GM18861 (cell line): ENCODE measurements around the gene TMEM9B.
A peak's percentile ranks its signal among the peaks of the same experiment; 100 is the strongest.
"Not testable (repeated sequence)": the region's sequence is repeated elsewhere in the genome, so short reads cannot be mapped to it uniquely, and the experiment has no call there.

Experiments
- ATAC-seq: cut with Tn5 transposase; IDR thresholded peaks from one replicate; pipeline ENCODE4 v1.9.1; 2021; ENCODE audit not compliant: unreplicated experiment

The TMEM9B gene

DNA sequence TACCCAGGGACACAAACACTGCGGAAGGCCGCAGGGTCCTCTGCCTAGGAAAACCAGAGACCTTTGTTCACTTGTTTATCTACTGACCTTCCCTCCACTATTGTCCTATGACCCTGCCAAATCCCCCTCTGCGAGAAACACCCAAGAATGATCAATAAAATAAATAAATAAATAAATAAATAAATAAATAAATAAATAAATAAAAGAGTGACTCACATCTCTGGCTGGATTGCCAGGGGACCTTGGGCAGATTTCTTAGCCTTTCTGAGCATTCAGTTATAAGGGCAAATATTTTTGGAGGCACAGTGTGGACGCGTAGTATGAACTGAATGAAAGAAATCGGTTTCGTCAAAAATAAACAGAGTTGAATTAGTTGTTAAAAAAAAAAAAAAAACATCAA lies 15.1 kb upstream of the TMEM9B start:
- not testable (repeated sequence) for ATAC-seq

GRCh38 chr11:8973121-8973520 lies 8.9 kb upstream of the TMEM9B start:
- no peak for ATAC-seq

- no peak for ATAC-seq
These were observed 7.7 kb upstream of the TMEM9B start for GRCh38 chr11:8971924-8972316.

GRCh38 chr11:8971196-8971923 lies 7.1 kb upstream of the TMEM9B start:
- ATAC-seq = no peak

DNA sequence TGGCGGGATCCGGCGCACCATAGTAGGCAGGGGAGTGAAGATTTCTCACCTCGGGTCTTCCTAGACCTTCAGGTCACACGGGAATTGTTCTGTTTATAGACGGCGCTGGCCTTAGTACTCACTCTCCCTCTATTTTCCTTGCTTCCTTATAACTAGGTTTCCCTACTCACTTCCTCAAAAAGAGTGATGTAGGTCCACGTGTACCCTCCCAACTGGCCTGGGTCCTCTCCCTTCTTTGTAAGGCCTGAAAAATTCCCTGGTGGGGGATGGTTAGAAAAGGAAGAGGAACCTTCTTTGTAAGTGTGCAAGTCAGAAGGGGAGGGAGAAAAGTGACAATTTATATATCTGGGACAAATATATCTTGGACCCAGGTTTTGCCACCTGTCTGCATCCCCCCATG lies 2.9 kb upstream of the TMEM9B start:
- ATAC-seq = no peak

DNA sequence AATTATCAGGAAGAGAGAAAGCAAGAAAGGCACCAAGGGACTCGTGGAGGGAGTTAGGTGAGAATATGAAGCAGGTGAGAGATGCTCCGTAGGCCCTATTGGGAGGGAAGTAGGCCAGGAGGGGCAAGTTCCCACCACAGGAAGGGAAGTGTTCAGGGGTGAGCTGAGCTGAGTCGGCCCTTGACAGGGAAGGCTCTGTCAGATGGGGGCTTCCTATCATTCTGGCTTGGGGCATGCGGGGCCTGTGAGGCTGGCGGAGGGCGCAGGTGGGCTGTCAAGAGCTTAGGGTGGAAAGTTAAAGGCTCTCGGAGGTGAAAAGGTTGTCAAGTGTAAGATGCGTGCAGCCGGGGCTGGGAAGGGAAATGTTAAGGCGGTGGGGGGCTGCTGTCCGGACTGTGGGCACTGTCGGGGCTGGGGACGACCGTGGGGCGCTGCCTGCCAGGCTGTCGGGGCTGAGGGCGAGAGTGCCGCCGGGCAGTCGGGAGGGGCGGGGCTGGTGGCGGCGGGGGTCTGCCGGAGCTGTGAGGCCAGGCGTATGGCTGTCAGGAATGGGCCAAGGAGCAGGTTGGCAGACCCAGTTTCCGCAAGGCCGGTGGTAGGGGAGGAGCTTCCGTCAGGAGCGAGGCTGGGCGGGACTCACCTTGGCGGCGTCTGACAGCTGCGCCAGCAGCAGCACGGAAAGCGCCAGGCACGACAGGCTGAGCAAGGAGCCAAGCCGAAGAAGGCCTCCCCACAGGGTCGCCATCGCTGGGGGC lies 496 bp downstream of the TMEM9B start:
- peak; percentile 38 for ATAC-seq

DNA sequence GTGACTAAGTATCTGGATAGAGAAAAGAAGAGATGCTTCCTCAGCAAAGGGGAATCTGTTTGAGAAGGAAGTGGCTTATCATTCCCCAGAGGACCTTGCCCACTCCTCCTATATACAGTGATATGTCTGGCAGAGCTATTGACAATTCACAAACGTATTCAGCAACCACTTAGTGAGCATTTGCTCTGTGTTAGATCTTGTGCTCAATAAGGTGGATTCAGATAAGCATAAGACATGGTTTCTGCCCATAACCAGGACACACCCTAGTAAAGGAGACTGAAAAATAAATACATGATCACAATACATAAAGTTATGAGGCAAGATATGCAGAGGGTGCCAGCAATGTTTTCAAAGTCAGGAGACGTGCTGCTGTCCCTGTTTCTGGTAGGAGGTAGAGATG lies 1.4 kb downstream of the TMEM9B start:
- ATAC-seq = no peak

DNA sequence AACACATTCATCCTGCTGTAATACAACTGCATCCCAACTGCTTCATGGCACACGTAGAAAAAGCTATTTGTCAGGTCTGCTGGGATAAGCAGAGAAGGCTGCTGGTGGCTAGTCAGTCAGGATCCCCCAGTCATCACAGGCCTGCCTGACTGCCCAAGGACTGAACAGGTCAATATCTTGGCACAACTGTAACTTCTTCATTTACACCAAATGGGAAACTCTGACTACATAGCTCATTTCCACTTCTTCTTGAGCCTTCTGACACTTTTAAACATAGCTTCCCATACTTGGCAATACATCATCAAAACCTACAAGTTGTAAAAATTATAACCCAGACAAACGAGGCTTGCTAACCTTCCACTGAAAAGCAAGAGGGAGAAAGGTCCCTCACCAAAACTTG lies 2.8 kb downstream of the TMEM9B start:
- ATAC-seq = no peak

DNA sequence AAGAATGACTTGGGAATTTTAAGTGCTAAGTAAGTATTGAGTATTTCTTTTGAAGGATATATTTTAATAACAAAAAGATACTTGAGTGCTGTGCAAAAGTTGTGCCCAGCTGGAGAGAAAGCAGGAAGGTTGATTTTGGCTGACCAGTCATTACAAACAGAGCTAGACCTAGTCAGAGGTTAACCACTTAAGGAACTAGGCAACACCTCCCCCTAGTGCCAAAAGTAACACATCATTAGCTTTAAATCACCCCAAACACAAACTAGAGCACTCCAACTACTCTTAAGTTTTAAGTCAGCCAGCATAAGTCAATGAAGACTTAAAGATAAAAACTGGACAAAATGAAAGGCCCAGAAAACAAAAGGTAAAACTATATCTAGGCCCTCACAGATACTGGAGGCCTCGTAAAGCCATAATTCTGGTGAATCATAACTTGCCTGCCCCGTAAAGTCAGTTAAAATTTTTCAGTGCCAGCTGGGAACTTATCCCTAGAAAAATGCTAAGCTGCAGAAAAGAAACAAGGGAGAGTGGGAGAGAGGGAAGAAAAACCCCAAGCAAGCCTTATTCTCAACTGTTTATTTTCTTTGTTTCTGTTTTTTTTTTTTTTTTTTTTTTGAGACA lies 4.6 kb downstream of the TMEM9B start:
- ATAC-seq = peak; percentile 54

DNA sequence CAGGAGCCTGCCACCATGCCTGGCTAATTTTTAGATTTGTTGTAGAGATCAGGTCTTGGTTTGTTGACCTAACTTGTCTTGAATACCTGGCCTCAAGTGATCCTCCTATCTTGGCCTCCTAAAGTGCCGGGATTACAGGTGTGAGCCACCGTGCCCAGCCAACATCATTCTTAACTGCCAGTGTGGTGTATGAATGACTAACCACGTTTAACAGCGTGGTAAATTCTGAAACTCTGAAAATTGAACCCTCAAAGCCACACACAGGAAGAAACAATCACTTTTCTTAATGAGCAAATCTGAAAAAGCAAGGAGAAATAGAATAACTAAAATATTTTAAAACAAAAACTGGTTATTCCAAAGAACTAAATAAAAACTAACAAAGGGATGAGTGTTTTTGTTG lies 7.4 kb downstream of the TMEM9B start:
- no peak for ATAC-seq

DNA sequence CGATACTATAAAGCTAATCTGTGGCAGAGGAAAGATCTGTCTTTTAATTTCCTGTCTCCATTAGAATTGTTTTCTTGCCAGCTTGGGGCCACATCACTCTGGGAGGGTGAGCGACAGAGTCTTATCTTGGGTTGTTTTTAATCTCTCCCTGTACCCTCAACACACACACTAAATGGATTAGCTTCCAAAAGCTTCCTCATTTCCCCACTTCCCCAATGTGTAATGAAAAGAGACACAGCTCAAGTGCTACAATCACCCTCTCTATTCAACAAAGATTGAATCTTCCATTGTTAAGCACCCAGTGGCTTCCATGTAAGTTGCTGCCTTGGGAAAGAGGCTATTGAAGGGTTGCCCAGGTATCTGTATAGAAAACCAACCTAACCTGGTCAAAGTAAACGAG lies 15.4 kb downstream of the TMEM9B start:
- no peak for ATAC-seq

- no peak for ATAC-seq
These were observed 16.9 kb downstream of the TMEM9B start for GRCh38 chr11:8947230-8947943.

DNA sequence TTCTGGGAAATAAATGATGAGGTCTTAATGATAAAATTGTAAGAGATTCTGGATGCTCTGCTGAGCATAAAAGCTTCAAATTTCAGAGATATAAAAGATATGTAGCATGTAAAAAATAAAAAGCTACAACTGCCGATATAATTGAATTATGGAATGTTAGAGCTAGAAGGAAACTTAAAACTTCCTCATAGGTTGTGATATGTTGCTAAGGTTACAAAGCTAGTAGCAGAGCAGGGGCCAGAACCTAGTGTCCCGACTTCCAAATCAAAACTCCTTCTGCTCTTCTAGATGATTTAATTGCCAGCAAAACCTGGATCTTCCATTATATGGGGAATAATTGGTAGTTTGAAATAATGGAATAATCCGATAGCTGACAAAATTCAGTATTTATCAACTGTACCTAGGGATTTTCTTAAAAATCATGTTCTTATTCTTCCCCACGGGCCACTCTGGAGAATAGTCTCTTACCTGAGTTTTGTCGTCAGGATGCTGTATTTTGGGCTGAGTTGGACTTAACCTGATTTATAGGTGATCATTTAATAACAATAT lies 21.6 kb downstream of the TMEM9B start, which contains the start of gene ASCL3:
Gene ASCL3, minus strand, starts transcription at position 499 of the 549 bp plus-strand sequence. CDS start 4,855 bp downstream, outside the sequence.
- ATAC-seq = no peak

DNA sequence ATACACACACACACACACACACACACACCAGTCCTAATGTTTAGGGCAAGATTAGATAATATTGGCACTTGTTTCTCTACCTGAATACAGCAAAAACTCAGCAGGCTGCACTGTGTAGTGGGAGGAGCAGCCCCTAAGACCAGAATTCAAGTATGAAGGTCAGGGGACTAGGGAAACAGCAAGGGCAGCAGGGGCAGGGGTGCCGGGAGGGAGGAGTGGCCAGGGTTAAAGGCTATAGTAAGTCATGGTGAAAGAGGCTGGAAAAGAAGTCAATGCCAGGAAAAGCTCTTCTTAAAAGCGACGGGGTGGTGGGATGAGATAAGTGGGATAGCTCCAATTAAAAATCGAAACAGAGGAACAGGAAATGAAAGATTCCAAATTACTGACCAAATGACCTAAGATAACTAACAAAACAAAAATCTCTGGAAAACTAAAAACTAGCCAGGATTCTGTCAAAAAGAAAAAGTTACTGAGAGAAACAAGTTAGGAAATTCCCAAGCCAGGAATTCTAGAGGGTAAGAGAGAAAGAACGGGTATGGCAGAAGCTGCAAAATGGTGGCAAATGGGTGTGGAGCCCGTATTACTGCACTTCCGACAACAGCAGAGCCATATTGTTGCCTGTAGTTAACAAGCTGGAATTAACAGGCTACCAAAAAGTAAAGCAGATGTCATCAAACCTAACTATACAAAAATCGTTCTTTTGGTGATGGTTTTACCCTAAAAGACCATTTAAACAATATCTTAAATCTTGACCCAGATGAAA lies 22.7 kb downstream of the TMEM9B start:
- ATAC-seq = no peak

GRCh38 chr11:8937659-8938058 lies 26.6 kb downstream of the TMEM9B start:
- no peak for ATAC-seq

DNA sequence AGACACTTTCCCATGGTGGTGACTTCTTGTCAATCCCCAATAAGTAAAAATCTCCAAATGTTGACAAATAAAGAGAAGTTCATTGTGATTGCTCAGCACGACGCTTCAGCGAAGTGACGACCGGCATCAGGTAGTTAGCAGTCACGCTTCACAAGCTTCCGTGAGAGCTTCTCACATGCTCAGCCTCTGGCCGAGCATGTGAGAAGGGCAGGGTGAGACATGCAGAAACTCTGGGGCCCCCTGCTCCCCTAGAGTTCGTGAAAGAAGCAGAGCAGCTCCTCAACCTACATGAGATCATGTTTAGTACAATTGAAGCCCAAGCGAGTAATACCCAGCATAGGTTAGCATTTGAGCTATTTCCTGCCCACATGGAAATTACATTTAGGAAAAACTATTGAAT lies 27.1 kb downstream of the TMEM9B start:
- ATAC-seq = no peak

GRCh38 chr11:8935789-8936188 lies 28.5 kb downstream of the TMEM9B start:
- ATAC-seq = not testable (repeated sequence)

- no peak for ATAC-seq
These were observed 29.3 kb downstream of the TMEM9B start for GRCh38 chr11:8934742-8935488.

GRCh38 chr11:8933931-8934330 lies 30.3 kb downstream of the TMEM9B start:
- no peak for ATAC-seq
